ENCODE results near the gene CDK2. TPM values are rescaled to one million over a fixed set of nuclear protein-coding genes. Genes with fewer than 3 reads are reported as not detected.

CDK2 gene
- total RNA-seq, 1 donor: 6.9 TPM

GRCh38 chr12:55933169-55933798 is 33.3 kb upstream of the CDK2 start:
- H3K27me3 ChIP-seq (ENCODE audit: insufficient read depth, low read length): no peaks in the 10 kb centered on the region
- H3K9me3 ChIP-seq (ENCODE audit: low read depth, low read length): no peaks in the 10 kb centered on the region
- peaks cover 72% of the 10 kb centered on the region for H3K4me1 ChIP-seq (ENCODE audit: insufficient read depth, low read length)
- peak overlapping the region; percentile 81 for H3K4me3 ChIP-seq (ENCODE audit: low read length)

DNA sequence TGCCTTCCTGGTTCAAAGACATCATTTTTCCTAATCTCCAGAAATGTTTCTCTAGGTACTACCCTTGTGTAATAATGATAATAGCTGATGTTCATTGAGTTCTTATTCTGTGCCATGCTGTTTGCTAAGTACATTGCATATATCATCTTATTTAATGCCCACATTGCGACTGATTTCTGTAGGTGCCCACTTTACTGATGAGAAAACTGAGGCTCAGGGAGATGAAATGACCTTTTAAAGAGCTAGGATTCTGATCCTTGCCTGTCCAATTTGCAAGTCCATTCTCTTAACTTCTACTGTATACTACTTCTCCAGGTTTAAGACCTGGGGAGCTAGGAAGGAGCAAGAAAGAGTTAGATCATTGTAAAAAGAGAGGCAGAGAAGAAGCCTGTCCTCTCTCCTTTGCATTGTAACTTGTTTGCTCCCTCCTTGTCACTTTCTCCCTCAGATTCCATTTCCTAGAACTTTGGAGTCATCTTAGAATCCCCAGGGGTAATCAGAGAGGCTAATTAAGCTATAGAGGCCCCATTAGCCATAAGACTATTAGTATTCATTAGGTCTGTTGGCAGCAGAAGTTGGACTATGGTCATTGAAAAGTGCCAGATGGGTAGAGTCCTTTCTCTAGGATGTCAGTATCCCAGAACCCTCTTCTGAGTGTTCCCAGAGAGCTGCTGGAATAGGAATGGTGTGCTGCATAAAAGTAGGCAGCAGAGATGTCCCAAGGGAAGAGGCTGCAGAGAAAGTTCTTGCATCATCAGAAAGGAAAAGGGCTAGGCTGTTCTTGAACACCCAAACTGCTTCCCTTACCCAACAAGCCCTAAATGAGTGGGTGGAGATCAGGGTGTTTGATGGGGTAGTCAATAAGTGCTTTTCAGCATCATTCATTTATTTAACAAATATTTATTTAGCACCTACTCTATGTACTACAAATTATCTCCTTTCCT is 32.6 kb upstream of the CDK2 start:
- H3K9me3 ChIP-seq (ENCODE audit: low read depth, low read length): no peaks in the 10 kb centered on the region
- H3K4me3 ChIP-seq (ENCODE audit: low read length): peak overlapping the region; percentile 81
- H3K4me1 ChIP-seq (ENCODE audit: insufficient read depth, low read length): peaks cover 64% of the 10 kb centered on the region
- no peaks in the 10 kb centered on the region for H3K27me3 ChIP-seq (ENCODE audit: insufficient read depth, low read length)

- no peaks in the 10 kb centered on the region for H3K27me3 ChIP-seq (ENCODE audit: insufficient read depth, low read length)
- H3K4me1 ChIP-seq (ENCODE audit: insufficient read depth, low read length): peaks cover 64% of the 10 kb centered on the region
- no peaks in the 10 kb centered on the region for H3K9me3 ChIP-seq (ENCODE audit: low read depth, low read length)
- no peak overlapping the region for H3K4me3 ChIP-seq (ENCODE audit: low read length)
Observed at GRCh38 chr12:55934773-55935172, 31.9 kb upstream of the CDK2 start.

- H3K4me3 ChIP-seq (ENCODE audit: low read length): no peak overlapping the region
- H3K9me3 ChIP-seq (ENCODE audit: low read depth, low read length): no peaks in the 10 kb centered on the region
- no peaks in the 10 kb centered on the region for H3K27me3 ChIP-seq (ENCODE audit: insufficient read depth, low read length)
- H3K4me1 ChIP-seq (ENCODE audit: insufficient read depth, low read length): peaks cover 63% of the 10 kb centered on the region
Observed at GRCh38 chr12:55935738-55936151, 30.9 kb upstream of the CDK2 start.

- H3K27me3 ChIP-seq (ENCODE audit: insufficient read depth, low read length): no peaks in the 10 kb centered on the region
- no peak overlapping the region for H3K4me3 ChIP-seq (ENCODE audit: low read length)
- H3K9me3 ChIP-seq (ENCODE audit: low read depth, low read length): no peaks in the 10 kb centered on the region
- peaks cover 49% of the 10 kb centered on the region for H3K4me1 ChIP-seq (ENCODE audit: insufficient read depth, low read length)
Observed at GRCh38 chr12:55937981-55938380, 28.6 kb upstream of the CDK2 start.

DNA sequence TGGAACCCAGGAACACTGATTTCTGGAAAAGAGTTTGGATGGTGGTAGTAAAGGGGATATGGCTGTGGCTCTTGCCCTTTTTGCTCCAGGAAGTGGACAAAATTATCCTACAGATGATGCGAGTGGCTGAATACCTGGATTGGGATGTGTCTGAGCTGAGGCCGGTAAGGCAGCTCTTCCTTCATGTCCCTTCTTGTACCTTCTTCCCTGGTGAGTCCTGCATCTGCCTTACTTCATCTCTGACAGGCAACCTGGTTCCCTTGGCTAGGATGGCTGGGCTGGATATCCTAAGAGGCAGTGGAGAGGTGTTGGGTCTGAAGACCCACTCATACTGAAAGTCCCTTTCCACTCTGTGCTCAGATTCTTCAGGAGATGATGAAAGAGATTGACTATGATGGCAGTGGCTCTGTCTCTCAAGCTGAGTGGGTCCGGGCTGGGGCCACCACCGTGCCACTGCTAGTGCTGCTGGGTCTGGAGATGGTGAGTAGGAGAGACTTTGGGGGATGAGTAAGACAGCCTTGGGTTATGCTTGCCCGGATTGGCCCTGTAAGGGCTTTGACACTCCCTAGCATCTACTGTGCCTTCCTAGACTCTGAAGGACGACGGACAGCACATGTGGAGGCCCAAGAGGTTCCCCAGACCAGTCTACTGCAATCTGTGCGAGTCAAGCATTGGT is 27.7 kb upstream of the CDK2 start:
- Histone ChIP-seq H3K4me3 (ENCODE audit: low read length) (no peak overlapping the region), H3K4me1 (ENCODE audit: insufficient read depth, low read length) (peaks cover 39% of the 10 kb centered on the region), H3K27me3 (ENCODE audit: insufficient read depth, low read length) (no peaks in the 10 kb centered on the region), H3K9me3 (ENCODE audit: low read depth, low read length) (no peaks in the 10 kb centered on the region)

DNA sequence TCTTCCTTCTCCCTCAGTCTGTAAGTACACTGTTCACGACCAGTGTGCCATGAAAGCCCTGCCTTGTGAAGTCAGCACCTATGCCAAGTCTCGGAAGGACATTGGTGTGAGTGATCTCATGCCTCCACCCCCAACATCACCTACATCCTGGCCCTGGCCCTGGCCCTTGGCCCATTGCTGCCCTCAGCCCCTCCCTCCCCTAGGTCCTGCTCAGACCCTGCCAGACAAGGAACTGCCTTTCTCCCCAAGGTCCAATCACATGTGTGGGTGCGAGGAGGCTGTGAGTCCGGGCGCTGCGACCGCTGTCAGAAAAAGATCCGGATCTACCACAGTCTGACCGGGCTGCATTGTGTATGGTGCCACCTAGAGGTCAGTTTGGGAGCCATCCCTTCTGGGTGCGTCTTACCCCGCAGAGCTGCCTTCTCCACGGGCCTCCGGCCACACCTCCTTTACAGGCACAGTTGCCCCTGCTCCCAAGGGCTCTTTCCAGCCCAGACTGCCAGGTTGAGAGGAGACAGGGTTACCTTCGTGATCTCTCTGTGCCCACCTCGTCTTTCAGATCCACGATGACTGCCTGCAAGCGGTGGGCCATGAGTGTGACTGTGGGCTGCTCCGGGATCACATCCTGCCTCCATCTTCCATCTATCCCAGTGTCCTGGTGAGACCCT is 26.4 kb upstream of the CDK2 start:
- peaks cover 29% of the 10 kb centered on the region for H3K4me1 ChIP-seq (ENCODE audit: insufficient read depth, low read length)

GRCh38 chr12:55942055-55942454 is 24.6 kb upstream of the CDK2 start:
- Histone ChIP-seq H3K4me3 (ENCODE audit: low read length) (no peak overlapping the region), H3K4me1 (ENCODE audit: insufficient read depth, low read length) (peaks cover 15% of the 10 kb centered on the region), H3K27me3 (ENCODE audit: insufficient read depth, low read length) (no peaks in the 10 kb centered on the region), H3K9me3 (ENCODE audit: low read depth, low read length) (no peaks in the 10 kb centered on the region)

More for the DNA sequence above, 26.4 kb upstream of the CDK2 start:
- H3K9me3 ChIP-seq (ENCODE audit: low read depth, low read length): no peaks in the 10 kb centered on the region
- no peaks in the 10 kb centered on the region for H3K27me3 ChIP-seq (ENCODE audit: insufficient read depth, low read length)
- no peak overlapping the region for H3K4me3 ChIP-seq (ENCODE audit: low read length)

- peaks cover 15% of the 10 kb centered on the region for H3K4me1 ChIP-seq (ENCODE audit: insufficient read depth, low read length)
- no peaks in the 10 kb centered on the region for H3K9me3 ChIP-seq (ENCODE audit: low read depth, low read length)
- H3K27me3 ChIP-seq (ENCODE audit: insufficient read depth, low read length): no peaks in the 10 kb centered on the region
- H3K4me3 ChIP-seq (ENCODE audit: low read length): no peak overlapping the region
Observed at GRCh38 chr12:55942577-55943136, 24.0 kb upstream of the CDK2 start.

DNA sequence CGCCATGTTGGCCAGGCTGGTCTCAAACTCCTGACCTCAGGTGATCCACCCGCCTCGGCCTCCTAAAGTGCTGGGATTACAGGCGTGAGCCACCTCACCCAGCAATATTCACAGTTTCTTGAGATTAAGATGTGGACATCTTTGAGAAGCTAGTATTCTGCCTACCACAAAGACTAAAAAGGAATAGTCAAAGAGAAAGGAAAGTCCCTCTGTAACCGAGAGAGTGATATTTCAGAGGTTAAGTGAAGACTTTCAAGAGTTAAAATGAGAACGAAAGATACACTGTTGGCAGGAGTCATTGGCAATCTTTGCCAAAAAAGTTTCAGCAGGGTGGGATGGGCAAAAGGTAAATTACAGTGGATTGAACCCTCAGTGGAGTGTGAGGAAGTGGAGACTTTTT is 20.1 kb upstream of the CDK2 start:
- Histone ChIP-seq H3K9me3 (ENCODE audit: low read depth, low read length) (no peaks in the 10 kb centered on the region), H3K27me3 (ENCODE audit: insufficient read depth, low read length) (no peaks in the 10 kb centered on the region), H3K4me1 (ENCODE audit: insufficient read depth, low read length) (no peaks in the 10 kb centered on the region)

GRCh38 chr12:55955344-55955743 is 11.3 kb upstream of the CDK2 start:
- H3K27me3 ChIP-seq (ENCODE audit: insufficient read depth, low read length): no peaks in the 10 kb centered on the region
- no peaks in the 10 kb centered on the region for H3K4me1 ChIP-seq (ENCODE audit: insufficient read depth, low read length)

More for the DNA sequence above, 20.1 kb upstream of the CDK2 start:
- H3K4me3 ChIP-seq (ENCODE audit: low read length): no peak overlapping the region

DNA sequence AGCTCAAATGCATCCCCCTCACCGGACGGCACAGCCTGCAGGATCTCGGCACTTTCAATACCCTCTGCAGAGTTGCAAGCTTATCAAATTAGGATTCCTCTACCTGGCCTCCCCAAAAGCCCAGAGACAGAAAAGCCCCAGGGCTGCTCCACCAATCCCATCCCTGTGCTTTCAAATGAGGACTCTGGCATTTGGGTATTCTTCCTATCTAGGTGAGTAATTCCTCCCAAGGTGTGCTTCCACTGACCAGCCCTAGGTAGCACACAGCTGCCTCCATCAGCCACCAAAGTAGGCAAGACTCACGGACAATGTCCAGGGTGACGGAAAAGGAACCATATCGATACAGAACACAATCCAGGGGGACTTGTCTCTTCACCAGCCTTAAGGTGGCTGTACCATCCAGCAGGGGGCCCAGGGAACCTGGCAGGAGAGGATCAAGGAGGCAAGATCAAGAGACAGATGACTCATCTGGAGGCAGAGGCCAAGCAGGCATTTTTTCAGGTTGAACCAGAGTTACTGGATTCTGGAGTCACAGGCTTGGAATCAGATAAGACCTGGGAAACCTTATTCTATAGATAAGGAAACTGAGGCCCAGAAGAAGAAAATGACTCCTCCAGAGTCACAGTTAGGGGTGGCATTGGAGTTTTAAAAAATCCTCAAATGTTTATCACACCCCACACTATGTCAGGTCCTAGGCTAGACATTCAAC is 10.7 kb upstream of the CDK2 start:
- no peaks in the 10 kb centered on the region for H3K27me3 ChIP-seq (ENCODE audit: insufficient read depth, low read length)
- H3K9me3 ChIP-seq (ENCODE audit: low read depth, low read length): no peaks in the 10 kb centered on the region
- no peak overlapping the region for H3K4me3 ChIP-seq (ENCODE audit: low read length)
- no peaks in the 10 kb centered on the region for H3K4me1 ChIP-seq (ENCODE audit: insufficient read depth, low read length)

More at GRCh38 chr12:55955344-55955743, 11.3 kb upstream of the CDK2 start:
- no peak overlapping the region for H3K4me3 ChIP-seq (ENCODE audit: low read length)
- no peaks in the 10 kb centered on the region for H3K9me3 ChIP-seq (ENCODE audit: low read depth, low read length)

DNA sequence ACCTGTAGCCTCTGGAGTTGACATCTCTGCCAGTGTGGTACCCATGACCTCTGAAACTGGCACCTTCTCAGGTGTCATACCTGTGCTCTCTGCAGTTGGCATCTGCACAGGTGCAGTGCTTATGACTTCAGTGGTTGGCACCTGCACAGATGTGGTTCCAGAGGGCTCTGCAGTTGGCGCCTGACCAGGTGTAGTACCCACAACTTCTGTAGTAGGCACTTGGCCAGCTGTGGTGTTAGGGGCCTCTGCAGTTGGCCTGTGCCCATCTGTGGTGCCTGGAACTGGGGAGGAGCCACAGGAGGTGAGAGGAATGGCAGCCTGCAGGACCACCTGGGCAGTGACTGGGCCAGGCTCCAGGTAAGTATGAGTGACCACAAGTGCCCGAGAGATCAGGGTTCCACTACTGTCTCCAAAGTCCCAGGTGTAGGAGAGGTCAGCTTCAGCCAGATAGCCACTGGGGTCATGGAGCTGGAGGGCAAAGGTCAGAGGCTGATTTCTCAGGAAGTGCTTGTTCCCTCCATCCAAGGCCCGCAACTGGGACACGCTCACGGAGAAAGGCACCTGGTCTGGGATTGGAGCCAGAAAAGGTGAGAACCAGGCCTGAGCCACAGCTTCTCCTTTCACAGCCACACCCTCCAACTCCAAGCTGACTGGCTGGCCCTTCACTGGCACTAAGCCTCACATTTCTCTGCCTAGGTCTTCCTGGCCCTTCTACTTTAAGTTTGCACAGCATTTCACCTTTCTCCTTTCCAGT is 9.3 kb upstream of the CDK2 start:
- H3K4me1 ChIP-seq (ENCODE audit: insufficient read depth, low read length): no peaks in the 10 kb centered on the region
- H3K27me3 ChIP-seq (ENCODE audit: insufficient read depth, low read length): no peaks in the 10 kb centered on the region
- H3K9me3 ChIP-seq (ENCODE audit: low read depth, low read length): no peaks in the 10 kb centered on the region
- H3K4me3 ChIP-seq (ENCODE audit: low read length): no peak overlapping the region

Measured in mononuclear cell (primary cell).